HG03039 (cell line): ENCODE measurements around the gene SOCS3.
"Not testable (repeated sequence)": the region's sequence is repeated elsewhere in the genome, so short reads cannot be mapped to it uniquely, and the experiment has no call there.

Experiments used
- ATAC-seq: cut with Tn5 transposase; IDR thresholded peaks from one replicate; pipeline ENCODE4 v1.9.1; 2021; ENCODE audit warnings: mild to moderate bottlenecking, moderate library complexity; ENCODE audit not compliant: unreplicated experiment

SOCS3 gene

DNA sequence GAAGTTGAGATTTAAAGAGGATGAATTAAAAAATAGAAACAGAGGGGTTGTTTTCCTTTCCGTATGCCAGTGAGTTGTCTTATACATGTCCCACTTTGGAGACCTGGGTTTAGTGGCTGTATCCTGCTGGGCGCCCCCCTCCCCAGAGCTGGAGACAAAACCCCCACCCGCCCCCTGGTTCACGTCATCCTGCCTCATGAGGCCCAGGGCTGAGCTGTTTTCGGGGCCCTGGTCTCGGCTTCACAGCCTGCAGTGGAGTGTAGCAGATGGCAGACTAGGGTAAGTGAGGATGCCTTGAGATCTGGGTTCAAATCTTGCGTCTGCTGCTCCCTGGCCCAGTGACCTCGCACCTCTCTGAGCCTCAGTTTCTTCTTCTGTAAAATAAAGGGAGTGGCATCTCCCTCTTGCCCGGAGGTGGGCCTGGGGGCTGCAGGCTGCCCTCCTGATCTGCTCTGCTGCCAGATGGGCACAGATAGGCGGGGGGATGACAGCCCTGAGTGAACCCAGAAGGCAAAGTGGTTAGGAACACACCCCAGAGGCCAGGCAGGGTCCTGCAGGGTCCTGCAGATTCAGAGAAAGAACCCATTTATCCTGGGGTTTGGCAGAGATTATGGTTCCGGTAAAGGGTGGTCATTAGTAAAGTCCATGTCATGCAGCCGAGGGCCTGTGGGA lies 45.1 kb downstream of the SOCS3 start:
- ATAC-seq: no peak

DNA sequence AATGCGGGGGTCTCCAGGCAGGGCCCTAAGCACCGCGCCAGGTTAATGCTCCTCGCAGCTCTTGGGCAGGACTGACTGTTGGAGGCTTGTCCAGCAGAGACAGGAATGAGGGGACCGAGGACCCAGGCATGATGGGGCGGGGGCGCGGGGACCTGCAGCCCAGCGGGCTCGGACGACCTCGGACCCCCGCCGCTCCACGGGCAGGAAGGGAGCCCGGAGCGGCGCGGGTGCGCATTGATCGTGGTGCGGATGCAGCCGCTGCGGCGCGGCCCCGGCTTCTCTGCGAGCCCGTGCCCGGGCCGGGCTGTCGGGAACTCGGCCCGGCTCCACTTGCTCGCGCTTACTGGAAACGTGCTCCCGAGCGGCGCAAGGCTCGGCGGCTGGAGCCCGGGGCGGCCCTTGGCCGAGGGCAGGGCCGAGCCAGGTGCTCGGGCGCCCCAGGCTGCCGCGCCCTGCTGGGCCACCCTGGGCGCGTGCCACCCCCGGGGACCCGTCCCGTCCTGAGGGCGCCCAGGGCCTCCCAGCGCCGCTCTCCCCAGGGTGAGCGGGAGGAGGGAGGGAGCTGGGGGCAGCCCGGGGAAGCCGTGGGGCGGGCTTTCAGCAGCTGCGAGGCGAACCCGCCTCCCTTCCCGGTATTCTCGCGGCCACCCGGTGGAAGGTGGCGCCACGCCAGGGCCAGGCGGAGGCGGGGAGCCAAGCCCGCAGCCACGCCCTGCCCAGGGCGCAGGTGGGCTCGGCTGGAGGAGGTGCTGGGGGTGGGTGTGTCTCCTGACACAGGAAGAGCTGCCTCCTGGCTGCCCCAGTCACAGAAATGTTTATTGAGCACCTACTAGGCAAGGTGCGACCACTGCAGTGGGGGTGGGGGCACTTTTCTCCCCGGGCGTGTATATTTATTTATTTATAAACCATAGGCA lies 45.9 kb downstream of the SOCS3 start:
- ATAC-seq: no peak

- ATAC-seq: not testable (repeated sequence)
These were observed 50.1 kb downstream of the SOCS3 start for GRCh38 chr17:78309659-78310255.

DNA sequence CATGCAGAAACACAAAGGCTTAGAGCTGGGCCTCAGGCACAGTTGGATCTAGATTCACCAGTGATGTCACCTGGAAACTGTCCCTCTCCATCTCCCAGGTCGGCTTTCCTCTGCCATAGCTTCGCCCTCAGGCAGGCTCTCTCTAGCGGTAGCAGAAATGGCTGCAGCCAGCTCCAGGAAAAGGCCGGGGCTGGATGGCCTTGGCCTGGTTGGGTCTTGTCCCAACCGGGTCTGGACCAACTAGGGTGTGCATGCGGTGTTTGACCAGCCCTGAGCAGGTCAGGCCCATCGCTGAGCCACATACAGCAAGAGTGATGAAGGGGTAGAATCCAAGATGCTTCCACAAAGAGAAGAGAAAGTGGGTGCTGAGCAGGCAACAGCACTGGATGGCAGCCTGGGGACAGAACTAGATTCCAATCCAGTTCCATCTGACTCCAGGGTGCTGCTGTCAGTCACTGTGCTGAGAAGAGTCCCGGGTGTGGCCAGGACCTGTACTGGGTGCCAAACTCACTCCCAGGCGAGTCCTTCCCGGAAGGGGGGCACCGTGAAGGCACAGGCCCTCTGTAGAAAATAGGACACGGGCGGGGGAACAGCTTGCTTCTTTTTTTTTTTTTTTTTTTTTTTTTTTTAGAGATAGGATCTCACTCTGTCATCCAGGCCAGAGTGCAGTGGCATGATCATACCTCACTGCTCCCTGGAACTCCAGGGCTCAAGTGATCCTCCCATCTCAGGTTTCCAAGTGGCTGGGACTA lies 51.8 kb downstream of the SOCS3 start:
- ATAC-seq: no peak

- ATAC-seq: no peak
These were observed 53.0 kb downstream of the SOCS3 start for GRCh38 chr17:78306913-78307312.
